Measurements from ENCODE around the gene NBEA. TPM values are rescaled to one million over a fixed set of nuclear protein-coding genes. Genes with fewer than 3 reads are reported as not detected.

Gene NBEA
- total RNA-seq, 1 donor from 2014 or later: 6.1 TPM

DNA sequence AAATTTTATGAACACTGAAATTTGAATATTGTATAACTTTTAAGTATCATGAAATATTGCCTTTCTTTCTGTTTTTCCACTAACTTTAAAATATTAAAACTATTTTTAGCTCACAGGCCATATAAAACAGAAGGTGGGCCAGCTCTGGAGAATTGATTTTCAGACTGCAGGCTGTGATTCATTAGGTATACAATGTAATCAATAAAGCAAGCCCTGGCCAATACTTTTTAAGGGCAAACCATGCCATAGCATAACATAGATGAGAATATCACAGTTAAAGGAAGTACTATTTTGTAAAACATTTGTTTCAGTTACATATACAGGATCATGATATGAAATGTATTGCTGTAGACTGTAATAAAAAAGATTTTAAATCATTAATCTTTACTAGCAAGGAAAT is 336.8 kb downstream of the NBEA start:
- DNase-seq (ENCODE audit: low read depth): no peak
- no peak overlapping the region for H3K4me3 ChIP-seq (ENCODE audit: low read depth, low read length)
- no peaks in the 10 kb centered on the region for H3K27me3 ChIP-seq (ENCODE audit: control insufficient read depth, insufficient read depth, low read length)
- TF ChIP-seq, protein P1, sequence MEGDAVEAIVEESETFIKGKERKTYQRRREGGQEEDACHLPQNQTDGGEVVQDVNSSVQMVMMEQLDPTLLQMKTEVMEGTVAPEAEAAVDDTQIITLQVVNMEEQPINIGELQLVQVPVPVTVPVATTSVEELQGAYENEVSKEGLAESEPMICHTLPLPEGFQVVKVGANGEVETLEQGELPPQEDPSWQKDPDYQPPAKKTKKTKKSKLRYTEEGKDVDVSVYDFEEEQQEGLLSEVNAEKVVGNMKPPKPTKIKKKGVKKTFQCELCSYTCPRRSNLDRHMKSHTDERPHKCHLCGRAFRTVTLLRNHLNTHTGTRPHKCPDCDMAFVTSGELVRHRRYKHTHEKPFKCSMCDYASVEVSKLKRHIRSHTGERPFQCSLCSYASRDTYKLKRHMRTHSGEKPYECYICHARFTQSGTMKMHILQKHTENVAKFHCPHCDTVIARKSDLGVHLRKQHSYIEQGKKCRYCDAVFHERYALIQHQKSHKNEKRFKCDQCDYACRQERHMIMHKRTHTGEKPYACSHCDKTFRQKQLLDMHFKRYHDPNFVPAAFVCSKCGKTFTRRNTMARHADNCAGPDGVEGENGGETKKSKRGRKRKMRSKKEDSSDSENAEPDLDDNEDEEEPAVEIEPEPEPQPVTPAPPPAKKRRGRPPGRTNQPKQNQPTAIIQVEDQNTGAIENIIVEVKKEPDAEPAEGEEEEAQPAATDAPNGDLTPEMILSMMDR (IDR thresholded peaks at IDR 0.05; ENCODE audit: insufficient read depth, low read length, poor library complexity, severe bottlenecking): no peak
- H3K36me3 ChIP-seq (ENCODE audit: control insufficient read depth, insufficient read depth, low read length): no peaks in the 10 kb centered on the region

DNA sequence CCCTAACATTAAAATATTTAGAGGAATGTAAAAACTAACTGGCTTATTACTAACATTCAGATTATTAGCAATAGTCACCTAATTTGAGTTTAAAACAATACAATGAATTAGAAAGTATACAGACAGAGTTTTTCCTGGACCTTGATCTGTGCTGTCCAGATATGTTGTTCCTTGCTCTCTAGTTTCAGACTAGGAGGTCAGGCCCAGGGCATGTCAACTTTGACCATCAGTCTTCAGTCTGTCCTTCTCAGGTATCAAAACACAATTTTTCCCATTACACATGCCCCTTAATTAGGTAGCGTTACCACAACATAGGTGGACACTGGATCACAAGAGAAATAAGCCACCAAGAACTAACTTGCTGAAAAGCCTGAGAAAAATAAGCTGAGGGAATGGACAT is 337.4 kb downstream of the NBEA start:
- H3K4me3 ChIP-seq (ENCODE audit: low read depth, low read length): no peak overlapping the region
- no peaks in the 10 kb centered on the region for H3K27me3 ChIP-seq (ENCODE audit: control insufficient read depth, insufficient read depth, low read length)
- H3K36me3 ChIP-seq (ENCODE audit: control insufficient read depth, insufficient read depth, low read length): no peaks in the 10 kb centered on the region
- TF ChIP-seq, protein P1 (IDR thresholded peaks at IDR 0.05; ENCODE audit: insufficient read depth, low read length, poor library complexity, severe bottlenecking): no peak
- no peak for DNase-seq (ENCODE audit: low read depth)

DNA sequence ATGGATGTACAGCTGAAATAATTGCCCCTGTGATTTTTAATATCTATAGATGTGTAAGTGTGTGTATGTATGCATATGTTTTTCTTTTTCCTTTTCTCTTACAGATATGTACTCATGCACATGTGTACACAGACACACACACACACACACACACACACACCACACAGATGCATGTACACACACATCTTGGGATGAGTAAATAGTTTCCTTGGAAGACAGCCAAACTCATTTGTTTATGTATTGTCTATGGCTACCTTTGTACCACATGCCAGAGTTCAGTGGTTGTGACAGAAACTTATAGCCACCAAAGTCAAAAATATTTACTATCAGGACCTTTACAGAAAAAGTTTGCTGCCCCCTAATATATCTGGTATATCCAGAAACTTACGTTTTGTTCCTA is 341.8 kb downstream of the NBEA start:
- DNase-seq (ENCODE audit: low read depth): no peak
- H3K4me3 ChIP-seq (ENCODE audit: low read depth, low read length): no peak overlapping the region
- TF ChIP-seq, protein P1 (IDR thresholded peaks at IDR 0.05; ENCODE audit: insufficient read depth, low read length, poor library complexity, severe bottlenecking): no peak
- no peaks in the 10 kb centered on the region for H3K27me3 ChIP-seq (ENCODE audit: control insufficient read depth, insufficient read depth, low read length)
- H3K36me3 ChIP-seq (ENCODE audit: control insufficient read depth, insufficient read depth, low read length): no peaks in the 10 kb centered on the region

DNA sequence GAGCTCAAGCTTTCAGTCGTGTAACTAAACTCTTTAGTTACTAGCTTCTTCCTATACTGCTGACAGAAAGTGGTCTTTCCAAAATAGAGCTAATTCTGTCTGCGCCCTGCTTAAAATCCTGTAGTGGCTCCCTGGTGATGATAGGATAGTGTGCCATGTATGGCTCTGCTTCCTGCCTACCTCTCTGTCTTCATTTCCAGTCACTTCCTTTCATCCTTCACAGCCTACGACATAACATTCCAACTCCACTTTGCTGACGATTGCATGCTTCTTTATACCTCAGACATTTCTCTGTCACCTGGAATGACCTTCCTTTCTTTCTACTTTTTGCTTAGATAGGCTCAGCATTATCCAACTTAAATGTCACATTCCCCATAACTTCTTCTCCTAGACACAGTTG is 343.6 kb downstream of the NBEA start:
- no peak for DNase-seq (ENCODE audit: low read depth)
- no peak overlapping the region for H3K4me3 ChIP-seq (ENCODE audit: low read depth, low read length)
- TF ChIP-seq, protein P1 (IDR thresholded peaks at IDR 0.05; ENCODE audit: insufficient read depth, low read length, poor library complexity, severe bottlenecking): no peak
- no peaks in the 10 kb centered on the region for H3K27me3 ChIP-seq (ENCODE audit: control insufficient read depth, insufficient read depth, low read length)
- no peaks in the 10 kb centered on the region for H3K36me3 ChIP-seq (ENCODE audit: control insufficient read depth, insufficient read depth, low read length)

DNA sequence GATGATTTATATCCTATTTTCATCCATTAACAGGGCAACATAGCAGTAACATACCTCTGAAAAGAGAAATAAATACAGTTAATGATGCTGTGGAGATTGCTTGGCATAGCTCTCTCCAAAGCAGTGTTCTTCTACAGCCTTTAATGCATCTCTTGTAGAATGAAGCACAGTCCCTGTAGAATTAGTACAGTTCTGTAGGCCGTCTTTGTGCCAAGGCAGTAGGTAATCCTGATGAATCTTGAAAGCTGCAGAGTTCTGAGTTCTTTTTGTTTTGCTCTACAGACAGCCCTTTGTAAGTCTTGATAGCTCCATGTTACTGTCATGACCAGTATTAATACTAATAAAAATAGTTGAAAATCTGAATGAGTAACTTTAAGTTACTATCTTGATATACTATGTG is 350.3 kb downstream of the NBEA start:
- no peaks in the 10 kb centered on the region for H3K27me3 ChIP-seq (ENCODE audit: control insufficient read depth, insufficient read depth, low read length)
- TF ChIP-seq, protein P1 (IDR thresholded peaks at IDR 0.05; ENCODE audit: insufficient read depth, low read length, poor library complexity, severe bottlenecking): no peak
- no peak for DNase-seq (ENCODE audit: low read depth)
- H3K36me3 ChIP-seq (ENCODE audit: control insufficient read depth, insufficient read depth, low read length): no peaks in the 10 kb centered on the region
- H3K4me3 ChIP-seq (ENCODE audit: low read depth, low read length): no peak overlapping the region

DNA sequence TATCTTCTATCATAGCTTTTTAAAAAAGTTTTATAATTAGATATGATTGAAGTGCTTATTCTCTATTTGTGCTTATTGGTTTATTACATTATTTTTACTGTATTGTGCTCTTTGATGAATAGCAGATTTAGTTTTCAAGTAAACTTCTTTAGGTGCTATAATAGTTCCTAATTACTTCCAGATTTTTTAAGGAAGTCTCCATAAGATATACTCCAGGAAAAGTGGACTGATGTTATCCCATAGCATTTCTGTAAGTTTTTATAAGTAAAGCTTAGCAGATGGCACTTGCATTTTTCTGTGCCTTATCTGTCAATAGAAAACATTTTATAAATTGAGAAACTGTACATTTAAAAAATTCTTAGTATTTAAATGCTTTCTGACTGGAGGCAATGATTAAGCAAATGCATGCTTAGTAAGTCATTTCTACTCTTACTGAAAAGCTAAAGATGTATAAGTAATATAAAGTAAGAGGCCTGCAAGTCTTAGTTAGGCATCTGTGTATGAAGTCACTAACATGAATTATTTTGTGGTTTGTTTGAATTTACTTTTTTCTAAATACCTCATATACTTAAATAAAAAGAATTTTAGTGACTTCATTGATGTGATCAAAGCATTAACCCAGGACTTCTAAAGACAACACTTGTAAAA is 351.6 kb downstream of the NBEA start:
- Histone ChIP-seq H3K36me3 (ENCODE audit: control insufficient read depth, insufficient read depth, low read length) (no peaks in the 10 kb centered on the region), H3K27me3 (ENCODE audit: control insufficient read depth, insufficient read depth, low read length) (no peaks in the 10 kb centered on the region), H3K4me3 (ENCODE audit: low read depth, low read length) (no peak overlapping the region)
- TF ChIP-seq, protein P1 (IDR thresholded peaks at IDR 0.05; ENCODE audit: insufficient read depth, low read length, poor library complexity, severe bottlenecking): no peak
- DNase-seq (ENCODE audit: low read depth): no peak

Data from kidney epithelial cell (primary cell).